PC-3 (cell line): ENCODE data around the gene AGTRAP. TPM values are rescaled to one million over a fixed set of nuclear protein-coding genes. Genes with fewer than 3 reads are reported as not detected.

ENCODE experiments used
- ATAC-seq: fragments of 200-7000 bp; cut with Tn5 transposase; 2 replicates; pipeline ENCODE4 v1.9.1; 2020; ENCODE audit warnings: mild to moderate bottlenecking, moderate library complexity
- BruUV-seq: library from RNA; stranded (reverse); fragments of 400-500 nt; replicated peaks from 2 replicates; lab custom pipeline; 2021; lab: Mats Ljungman, UMichigan
- CTCF ChIA-PET: fragments of 300-600 bp; sonication (Branson Sonifier 250); formaldehyde crosslinking; loops from one replicate; lab custom pipeline; 2022; ENCODE audit warnings: antibody characterized with exemption; lab: Charles Lee
- POLR2A ChIA-PET: fragments of 300-600 bp; sonication (Branson Sonifier 250); formaldehyde crosslinking; loops from one replicate; lab custom pipeline; 2022; ENCODE audit warnings: antibody characterized with exemption; ENCODE audit not compliant: unreplicated experiment; lab: Charles Lee
- DNase-seq: peaks from one replicate; pipeline ENCODE4 v3.0.0-alpha.2; 2015
- H2AFZ ChIP-seq: fragments of 300-600 bp; sonication (generic); 2 replicates; pipeline ENCODE4 v1.6.0; 2016; ENCODE audit warnings: antibody characterized with exemption, low read length
- H3F3A ChIP-seq: fragments of 300-600 bp; sonication (generic); one replicate; pipeline ENCODE4 v1.6.0; 2017; ENCODE audit warnings: antibody characterized with exemption, low read length, control low read depth, mild to moderate bottlenecking; ENCODE audit not compliant: unreplicated experiment
- H3K27ac ChIP-seq: fragments of 300-600 bp; sonication (generic); 2 replicates; pipeline ENCODE4 v1.5.1; 2016; ENCODE audit warnings: mild to moderate bottlenecking, low read length
- H3K27me3 ChIP-seq: fragments of 300-600 bp; sonication (generic); 2 replicates; pipeline ENCODE4 v1.6.1; 2016; ENCODE audit warnings: low read length, mixed read lengths
- H3K36me3 ChIP-seq: fragments of 300-600 bp; sonication (generic); 2 replicates; pipeline ENCODE4 v1.6.1; 2016; ENCODE audit warnings: low read depth, mixed run types, low read length, mixed read lengths
- H3K4me1 ChIP-seq: fragments of 300-600 bp; sonication (generic); 2 replicates; pipeline ENCODE4 v1.5.1; 2016; ENCODE audit warnings: low read length; ENCODE audit not compliant: insufficient read depth
- H3K4me2 ChIP-seq: fragments of 300-600 bp; sonication (generic); 2 replicates; pipeline ENCODE4 v1.6.0; 2016; ENCODE audit warnings: low read length
- H3K4me3 ChIP-seq: fragments of 300-600 bp; sonication (generic); 2 replicates; pipeline ENCODE4 v1.5.1; 2016; ENCODE audit warnings: mild to moderate bottlenecking, low read length, mixed read lengths
- H3K79me2 ChIP-seq: fragments of 300-600 bp; sonication (generic); 2 replicates; pipeline ENCODE4 v1.6.1; 2017; ENCODE audit warnings: low read length, mixed read lengths
- H3K9ac ChIP-seq: fragments of 300-600 bp; sonication (generic); 2 replicates; pipeline ENCODE4 v1.6.0; 2016; ENCODE audit warnings: mild to moderate bottlenecking, low read length
- H3K9me2 ChIP-seq: fragments of 300-600 bp; sonication (generic); replicated peaks from 2 replicates; pipeline ENCODE4 v1.6.1; 2016; ENCODE audit warnings: mixed run types, low read length, mixed read lengths
- H3K9me3 ChIP-seq: fragments of 300-600 bp; sonication (generic); 2 replicates; pipeline ENCODE4 v1.6.1; 2016; ENCODE audit warnings: low read length, mixed read lengths
- H4K20me1 ChIP-seq: fragments of 300-600 bp; sonication (generic); 2 replicates; pipeline ENCODE4 v1.6.1; 2016; ENCODE audit warnings: low read length, mixed read lengths
- CTCF ChIP-seq: fragments of 300-600 bp; sonication (generic); conservative IDR thresholded peaks from 2 replicates; pipeline ENCODE4 v1.5.1; 2017; ENCODE audit warnings: antibody characterized with exemption, low read depth, mild to moderate bottlenecking, low read length
- EZH2 ChIP-seq: fragments of 300-600 bp; sonication (generic); IDR thresholded peaks from one replicate; pipeline ENCODE4 v1.6.1; 2017; ENCODE audit warnings: antibody characterized with exemption, mild to moderate bottlenecking, low read length; ENCODE audit not compliant: unreplicated experiment
- EZH2phosphoT487 ChIP-seq: fragments of 300-600 bp; sonication (generic); IDR thresholded peaks from 2 replicates; pipeline ENCODE4 v1.6.1; 2018; ENCODE audit warnings: mild to moderate bottlenecking, antibody characterized with exemption, low read length, borderline replicate concordance
- intact Hi-C: fragments of 100-400 bp; cut with micrococcal nuclease; formaldehyde crosslinking; loops from 2 replicates; pipeline ENCODE4 v1.9.0; 2023
- total RNA-seq: library from RNA; depleted of rRNA; stranded (reverse); fragments of >200 nt; gene quantifications from 2 replicates; pipeline ENCODE4 v1.2.3, GENCODE V29; 2014

The AGTRAP gene
- total RNA-seq, 1 experiment from 2014 or later, result 73.5 TPM

- H3K9me2 ChIP-seq, result no peaks in the 10 kb centered on the region
- H3K4me1 ChIP-seq, result peaks cover 20% of the 10 kb centered on the region
- H3K36me3 ChIP-seq, result no peaks in the 10 kb centered on the region
- H3K4me3 ChIP-seq, result no peak overlapping the region
- ChIA-PET CTCF (no interaction called here), POLR2A (interaction anchor here (0.6 kb wide), 1 partner anchor 167 kb away, joined by 3 read pairs; no protein-coding TSS in a partner anchor)
- peaks cover 5% of the 10 kb centered on the region for H3K79me2 ChIP-seq
- no peak for ATAC-seq
- no TSS peak for BruUV-seq
- H3K27ac ChIP-seq, result no peak overlapping the region
- no peak overlapping the region for H2AFZ ChIP-seq
- intact Hi-C loops, result no loop called here
- no peaks in the 10 kb centered on the region for H3K9me3 ChIP-seq
- no peaks in the 10 kb centered on the region for H3K27me3 ChIP-seq
- no peak overlapping the region for H3K9ac ChIP-seq
- no peak for TF ChIP-seq EZH2phosphoT487
- TF ChIP-seq CTCF, result no peak
- no peak for TF ChIP-seq EZH2
- H3K4me2 ChIP-seq, result no peak overlapping the region
- H4K20me1 ChIP-seq, result no peaks in the 10 kb centered on the region
- peaks cover 4% of the 10 kb centered on the region for H3F3A ChIP-seq
- no peak for DNase-seq
These were observed 5.5 kb downstream of the AGTRAP start for GRCh38 chr1:11741482-11741881.

GRCh38 chr1:11741919-11742558, 6.1 kb downstream of the AGTRAP start:
- TF ChIP-seq EZH2, result no peak
- TF ChIP-seq EZH2phosphoT487, result no peak
- Histone ChIP-seq H3K9me2 (no peaks in the 10 kb centered on the region), H3K9ac (no peak overlapping the region), H3K79me2 (peaks cover 5% of the 10 kb centered on the region), H3F3A (peaks cover 4% of the 10 kb centered on the region), H3K9me3 (no peaks in the 10 kb centered on the region), H3K27ac (no peak overlapping the region), H3K36me3 (no peaks in the 10 kb centered on the region), H3K4me3 (no peak overlapping the region), H4K20me1 (no peaks in the 10 kb centered on the region), H2AFZ (no peak overlapping the region), H3K4me2 (no peak overlapping the region), H3K4me1 (peaks cover 21% of the 10 kb centered on the region), H3K27me3 (no peaks in the 10 kb centered on the region)
- no peak for ATAC-seq
- no peak for DNase-seq
- no TSS peak for BruUV-seq
- POLR2A ChIA-PET, result interaction anchor here (0.5 to 0.6 kb wide), 2 partner anchors 18 to 166 kb away, joined by 3 to 17 read pairs; no protein-coding TSS in a partner anchor
- intact Hi-C loops, result no loop called here
- CTCF ChIA-PET, result no interaction called here

- Histone ChIP-seq H3K79me2 (no peaks in the 10 kb centered on the region), H3K36me3 (no peaks in the 10 kb centered on the region; the same call in 1 of the 2 replicates), H3F3A (peaks cover 4% of the 10 kb centered on the region), H3K9me3 (no peaks in the 10 kb centered on the region), H4K20me1 (no peaks in the 10 kb centered on the region), H3K4me3 (no peak overlapping the region), H2AFZ (no peak overlapping the region), H3K9me2 (no peaks in the 10 kb centered on the region), H3K27me3 (no peaks in the 10 kb centered on the region), H3K9ac (no peak overlapping the region), H3K4me2 (no peak overlapping the region), H3K4me1 (peaks cover 14% of the 10 kb centered on the region), H3K27ac (no peak overlapping the region)
- DNase-seq, result no peak
- CTCF ChIA-PET, result no interaction called here
- BruUV-seq, result no TSS peak
- TF ChIP-seq EZH2 (no peak), EZH2phosphoT487 (no peak), CTCF (no peak)
- intact Hi-C loops, result no loop called here
- POLR2A ChIA-PET, result no interaction called here
- ATAC-seq, result no peak
These were observed 8.4 kb downstream of the AGTRAP start for GRCh38 chr1:11744287-11744686.
